NCI-H524 treated with DMSO at 0.1 percent for 48 hours (cell line): ENCODE measurements around the gene EPHB1.

Source experiments
- DNase-seq: peaks from one replicate; lab custom pipeline; 2025; lab: John Stamatoyannopoulos, UW

Gene EPHB1

DNA sequence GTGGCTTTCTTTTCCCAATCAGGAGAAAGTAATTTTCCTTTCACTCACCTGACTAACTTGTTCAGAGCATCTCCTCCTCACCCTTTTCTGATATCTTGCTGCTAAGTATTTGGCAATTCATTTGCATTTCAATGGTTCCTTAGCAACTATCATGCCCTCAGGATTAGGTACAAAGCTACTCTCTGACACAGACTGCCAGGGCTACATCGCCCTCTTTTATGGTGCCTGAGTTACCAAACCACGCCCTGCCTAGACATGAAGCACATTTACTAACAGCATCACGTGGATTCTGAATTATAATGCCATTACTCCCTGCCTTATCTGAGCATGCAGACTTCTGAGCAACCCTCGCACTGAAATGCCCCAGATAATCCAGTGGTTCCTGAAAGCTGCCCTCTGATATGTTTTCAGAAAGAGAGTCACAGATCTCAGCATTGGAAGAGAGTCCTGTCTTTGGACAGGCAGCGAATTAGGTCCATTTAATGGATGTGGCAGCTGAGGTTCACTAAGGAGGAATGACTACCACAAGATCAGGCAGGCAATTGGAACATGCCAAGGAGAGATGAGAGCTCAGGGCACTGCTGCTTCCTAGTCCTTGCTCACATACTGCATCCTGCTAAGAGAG, 14.5 kb downstream of the EPHB1 start:
- no peak for DNase-seq

DNA sequence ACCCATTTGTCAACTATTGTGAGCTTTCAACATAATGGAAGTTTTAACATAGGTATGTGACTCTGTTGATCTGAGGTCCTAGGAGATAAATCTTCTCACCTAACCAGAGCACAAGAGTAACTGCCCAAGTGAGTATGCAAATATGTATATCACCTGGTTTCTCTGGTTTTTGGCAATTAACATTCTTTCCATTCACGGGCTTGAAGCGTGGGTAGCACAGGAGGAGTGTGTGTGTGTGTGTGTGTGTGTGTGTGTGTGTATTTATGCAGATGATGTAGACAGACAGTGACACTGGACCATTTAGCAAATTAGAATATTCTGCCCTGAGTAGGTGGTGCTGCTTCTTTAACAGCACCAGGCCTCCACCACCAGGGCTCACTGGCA, 15.0 kb downstream of the EPHB1 start:
- no peak for DNase-seq

DNA sequence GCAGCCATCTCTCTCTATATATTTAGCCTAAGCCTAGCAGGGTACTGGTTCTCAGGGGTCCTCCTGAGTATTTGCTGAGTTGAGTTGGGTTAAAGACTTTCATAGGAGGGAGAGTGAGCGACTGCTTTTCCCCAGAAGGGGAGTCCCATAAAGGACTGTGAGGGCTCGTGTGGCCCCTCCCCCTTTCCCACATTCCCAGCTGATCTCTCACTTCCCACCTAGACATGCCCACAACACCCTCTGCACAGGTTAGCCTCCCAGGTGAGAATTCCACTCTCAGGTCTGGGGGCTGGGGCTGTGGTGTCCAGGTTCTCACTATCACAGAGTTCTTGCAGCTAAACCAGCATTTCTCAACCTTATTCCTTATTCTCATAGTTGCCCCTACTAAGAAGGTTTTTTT, 15.8 kb downstream of the EPHB1 start:
- no peak for DNase-seq

DNA sequence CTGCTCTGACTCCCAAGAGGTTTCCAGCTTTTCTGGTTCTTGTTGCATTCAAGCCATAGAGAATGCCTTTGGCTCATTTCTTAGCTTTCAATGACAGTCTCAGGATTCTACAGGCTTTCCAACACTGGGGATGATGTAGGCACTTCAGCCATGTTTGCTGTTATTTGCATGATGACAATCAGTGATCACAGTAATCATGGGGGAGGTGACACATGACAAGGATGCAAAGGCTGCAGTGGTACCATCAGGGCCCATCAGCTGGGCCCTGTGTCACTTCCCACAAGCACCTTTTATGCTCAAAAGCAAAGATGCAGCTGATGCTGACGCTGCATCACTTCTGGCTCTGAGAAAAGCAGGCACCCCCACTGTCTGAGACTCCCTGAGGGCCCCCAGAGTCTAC, 18.6 kb downstream of the EPHB1 start:
- DNase-seq = no peak

DNA sequence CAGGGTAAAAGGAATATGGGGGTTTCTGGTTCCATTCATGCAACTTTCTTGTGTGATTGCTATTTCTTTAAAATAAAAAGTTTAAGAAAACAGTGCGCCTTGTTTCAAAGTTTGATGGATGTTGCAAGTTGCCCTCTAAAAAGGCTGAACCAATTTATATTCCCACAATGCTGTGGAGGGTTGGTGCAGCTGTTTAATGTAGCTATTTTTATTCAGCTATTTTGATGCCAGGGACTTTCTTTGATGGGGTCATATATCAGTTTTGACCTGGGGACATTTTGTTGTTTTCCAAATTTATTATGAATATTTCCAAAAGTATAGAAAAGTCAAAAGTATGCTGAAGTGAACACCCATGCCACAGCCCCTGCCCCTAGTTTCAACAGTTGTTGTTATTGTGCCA, 20.5 kb downstream of the EPHB1 start:
- DNase-seq = no peak

DNA sequence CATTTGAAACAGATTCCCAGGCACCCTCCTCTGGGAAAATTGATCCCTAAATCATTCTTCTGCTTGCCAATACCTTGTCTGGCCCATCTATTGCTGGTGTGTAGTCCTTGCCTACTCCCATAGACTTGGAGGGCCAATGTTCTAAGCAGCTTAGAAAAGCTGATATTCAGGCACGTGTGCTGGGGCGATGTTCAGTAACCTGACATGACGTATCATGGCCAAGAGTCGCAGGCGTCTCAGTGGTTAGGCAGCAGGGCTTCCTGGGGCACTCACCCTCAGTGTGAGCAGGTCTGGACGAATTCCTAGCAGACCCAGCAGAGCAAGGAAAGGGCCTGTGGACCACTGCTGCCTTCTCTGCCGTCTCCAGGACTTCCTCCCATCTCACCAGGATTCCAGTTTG, 21.6 kb downstream of the EPHB1 start:
- no peak for DNase-seq

DNA sequence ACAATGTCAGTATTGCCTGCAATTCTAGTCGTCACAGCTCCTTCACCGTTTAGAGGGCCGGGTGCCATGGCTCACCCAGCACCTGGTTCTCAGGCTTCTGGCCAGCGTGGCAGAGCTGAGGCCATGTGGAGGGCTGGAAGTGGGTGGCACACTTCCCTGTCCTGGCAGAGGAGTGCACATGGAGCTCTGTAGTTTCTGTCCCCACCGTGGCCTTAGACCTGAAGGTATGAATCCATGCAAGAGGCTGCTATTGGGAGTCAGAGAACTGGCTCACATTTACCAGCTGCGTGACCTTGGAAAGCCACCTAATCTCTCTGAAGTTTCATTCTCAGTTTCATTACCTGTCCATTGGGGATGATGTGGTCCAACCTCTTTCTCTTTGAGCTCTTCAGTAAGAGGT, 22.2 kb downstream of the EPHB1 start:
- no peak for DNase-seq

DNA sequence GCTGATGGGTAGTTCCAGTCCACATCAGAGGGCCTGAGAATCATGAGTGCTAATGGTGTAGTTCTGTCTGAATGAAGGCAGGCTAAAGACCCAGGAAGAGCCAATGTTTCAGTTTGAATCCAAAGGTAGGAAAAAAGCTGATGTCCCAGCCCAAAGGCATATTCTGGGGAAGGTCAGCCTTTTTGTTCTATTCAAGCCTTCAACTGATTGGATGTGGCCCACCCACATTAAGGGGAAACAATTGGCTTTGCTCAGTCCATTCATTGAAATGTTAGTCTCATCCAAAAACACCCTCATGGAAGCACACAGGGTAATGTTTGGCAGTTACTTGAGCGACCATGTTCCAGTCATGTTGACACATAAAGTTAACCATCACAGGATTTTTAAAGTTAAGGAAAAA, 25.9 kb downstream of the EPHB1 start:
- no peak for DNase-seq

DNA sequence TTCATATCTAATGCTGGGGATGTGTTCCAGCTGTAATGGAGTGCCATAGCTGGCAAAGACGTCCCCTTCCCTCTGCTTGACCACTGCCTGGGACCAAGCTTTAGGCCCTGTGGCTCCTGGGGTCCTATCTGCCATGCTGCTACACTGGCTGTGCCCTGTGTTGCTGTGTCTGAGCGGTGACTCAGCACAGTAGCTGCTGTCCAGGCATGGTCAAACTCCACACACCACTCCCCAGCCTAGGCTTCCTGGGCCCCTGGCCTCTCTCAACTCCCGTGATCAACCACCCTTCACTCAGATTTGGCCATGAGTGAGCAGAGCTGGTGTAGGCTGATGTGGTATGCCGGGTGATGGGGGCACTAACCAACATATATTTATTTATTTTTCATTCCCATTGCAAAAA, 27.0 kb downstream of the EPHB1 start:
- no peak for DNase-seq

DNA sequence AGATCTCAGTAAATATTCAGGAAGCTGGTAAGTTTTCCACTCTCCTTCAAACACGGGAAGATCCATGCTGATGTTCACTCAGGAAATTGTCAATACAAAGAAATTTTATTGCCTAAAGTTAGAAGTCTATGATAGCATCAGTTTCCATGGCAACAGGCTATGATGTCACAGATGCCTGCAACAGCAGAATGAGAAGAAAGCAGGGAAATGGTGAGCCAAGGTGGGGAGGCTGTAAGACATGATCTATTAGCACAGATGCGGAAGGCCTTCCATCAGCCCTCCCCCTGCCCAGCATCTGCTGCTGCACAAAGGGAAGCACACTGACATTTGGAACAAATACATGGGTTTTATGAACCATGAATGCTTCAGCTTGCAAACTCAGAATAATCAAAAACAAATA, 28.6 kb downstream of the EPHB1 start:
- no peak for DNase-seq

DNA sequence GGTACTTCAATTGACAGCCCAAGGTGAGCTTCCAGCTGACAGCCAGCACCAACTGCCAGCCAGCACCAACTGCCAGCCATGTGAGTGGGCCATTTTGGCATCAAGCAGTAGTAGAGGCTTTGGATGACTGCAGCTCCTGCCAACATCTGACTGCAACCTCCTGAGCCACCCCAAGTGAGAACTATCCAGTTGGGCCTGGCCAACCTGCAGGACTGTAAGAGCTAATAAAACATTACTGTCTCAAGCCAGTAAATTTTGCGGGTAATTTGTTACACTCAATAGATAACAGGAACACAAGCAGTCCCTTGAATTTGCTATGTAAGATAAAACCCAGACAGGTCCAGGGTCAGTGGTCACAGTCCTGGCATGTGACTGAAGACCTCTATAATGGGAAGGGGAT, 29.7 kb downstream of the EPHB1 start:
- no peak for DNase-seq

DNA sequence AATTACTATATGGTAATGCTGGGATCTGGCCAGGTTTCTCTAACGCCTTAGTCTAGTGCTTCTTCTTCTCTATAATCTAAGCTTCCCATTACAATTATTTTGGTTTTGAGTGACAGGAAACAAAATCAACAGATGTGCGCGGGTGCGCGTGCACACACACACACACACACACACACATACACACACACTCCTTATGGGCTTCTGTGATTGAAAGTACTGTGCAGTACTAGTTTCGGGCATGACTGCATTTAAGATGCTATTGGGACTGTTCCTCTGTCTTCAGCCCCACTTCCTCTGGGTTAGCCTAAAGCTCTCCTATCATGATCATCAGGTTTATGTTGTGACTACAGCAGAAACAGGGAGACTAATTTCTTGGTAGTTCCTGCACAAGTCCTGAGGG, 32.2 kb downstream of the EPHB1 start:
- DNase-seq = no peak

DNA sequence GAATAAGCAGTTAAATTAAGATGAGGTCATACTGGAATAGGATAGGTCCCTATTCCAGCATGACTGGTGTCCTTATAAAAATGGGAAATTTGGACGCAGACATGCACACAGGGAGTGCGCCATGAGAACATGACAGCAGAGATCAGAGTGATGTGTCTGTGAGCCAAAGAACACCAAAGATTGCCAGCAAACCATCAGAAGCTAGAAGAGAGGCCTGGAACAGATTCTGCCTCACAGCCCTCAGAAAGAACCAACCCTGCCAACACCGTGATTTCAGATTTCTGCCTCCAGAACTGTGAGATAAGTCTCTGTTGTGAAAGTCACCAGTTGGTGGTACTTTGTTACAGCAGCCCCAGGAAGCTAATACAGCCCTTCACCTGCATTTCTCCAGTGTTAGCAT, 34.7 kb downstream of the EPHB1 start:
- DNase-seq = no peak

DNA sequence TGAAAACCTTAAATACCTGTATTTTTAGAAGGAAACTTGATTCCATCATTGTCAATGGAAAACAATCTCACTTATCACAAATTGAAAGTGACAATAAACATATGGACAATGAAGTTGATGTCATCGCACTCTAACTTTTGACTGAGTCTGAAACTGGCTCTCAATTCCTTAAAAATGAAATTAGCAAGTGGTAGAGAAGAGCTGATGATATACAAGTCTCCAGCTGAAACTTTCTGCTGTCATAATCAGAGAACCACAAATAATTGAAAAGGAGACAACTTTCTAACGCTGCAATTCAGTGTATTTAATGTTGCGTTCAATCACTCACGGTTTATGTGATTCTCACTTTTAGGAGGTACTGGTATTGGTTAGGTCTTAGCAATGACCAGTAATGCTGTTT, 37.5 kb downstream of the EPHB1 start:
- DNase-seq = no peak

DNA sequence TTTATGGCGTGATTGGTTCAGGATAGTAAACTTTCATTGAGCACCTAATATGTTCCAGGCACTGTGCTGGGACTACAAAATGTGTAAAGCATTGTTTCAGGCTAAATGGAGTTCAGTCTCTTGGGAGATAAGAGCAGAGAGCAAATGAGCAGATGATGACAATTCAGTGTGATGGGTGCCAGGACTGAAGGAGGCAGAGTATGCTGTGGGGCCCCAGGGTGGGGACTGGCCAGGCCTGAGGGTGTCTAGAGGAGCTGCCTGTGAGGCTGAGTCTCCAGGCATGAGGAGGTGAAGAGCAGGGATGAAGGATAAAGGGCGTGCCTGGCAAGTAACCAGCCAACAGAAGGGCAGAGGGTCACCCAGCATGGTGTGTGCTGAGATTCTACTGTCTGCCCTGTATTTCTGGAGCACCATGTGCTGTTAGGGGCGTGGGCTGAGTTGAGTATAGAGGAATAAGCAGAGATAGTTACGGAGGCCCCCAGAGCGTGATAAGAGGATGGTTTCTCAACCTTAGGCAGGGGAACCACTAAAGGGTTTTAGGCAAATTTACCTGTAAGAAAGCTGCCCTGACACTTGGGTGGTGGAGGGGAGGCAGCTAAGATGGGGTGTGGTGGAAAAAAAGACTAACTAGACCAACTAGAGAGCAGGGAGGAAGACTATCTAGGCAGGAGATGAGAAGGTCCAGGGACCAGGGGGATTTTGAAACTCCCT, 38.5 kb downstream of the EPHB1 start:
- DNase-seq = no peak

DNA sequence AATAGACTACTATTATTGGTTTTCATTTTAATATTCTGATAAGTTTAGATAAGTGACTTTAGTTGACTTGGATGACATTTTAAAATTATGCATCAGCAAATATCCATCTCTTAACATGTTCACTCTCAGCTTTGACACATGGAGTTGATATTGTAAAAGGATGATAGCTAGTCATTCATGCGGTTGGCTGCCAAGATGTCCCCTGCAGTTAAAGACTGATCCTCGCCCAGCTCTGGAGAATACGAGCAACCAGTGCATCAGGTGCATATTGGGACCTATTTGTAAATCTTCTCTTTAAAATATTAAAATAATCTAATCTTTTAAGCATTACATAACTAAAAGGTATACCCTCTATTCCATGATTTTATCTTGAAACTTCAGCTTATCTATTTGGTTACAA, 41.9 kb downstream of the EPHB1 start:
- no peak for DNase-seq

DNA sequence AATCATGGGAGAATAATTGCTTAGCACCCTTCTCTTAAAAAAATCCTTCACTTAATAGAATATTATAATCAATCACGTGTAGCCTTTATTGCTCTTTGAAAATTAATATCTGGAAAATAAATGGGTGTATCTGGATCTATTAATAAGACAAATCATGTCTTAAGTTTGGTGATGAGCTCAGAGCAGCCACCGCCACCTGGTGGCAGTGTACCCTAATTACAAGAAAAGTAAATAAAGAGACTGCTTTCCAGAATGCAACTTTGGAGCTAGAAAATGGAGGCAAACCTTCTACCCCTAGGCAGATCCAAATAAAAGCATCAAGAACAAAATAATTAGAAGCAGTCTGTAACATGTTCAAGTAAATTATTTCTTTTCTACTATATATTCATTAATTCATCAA, 43.5 kb downstream of the EPHB1 start:
- no peak for DNase-seq

DNA sequence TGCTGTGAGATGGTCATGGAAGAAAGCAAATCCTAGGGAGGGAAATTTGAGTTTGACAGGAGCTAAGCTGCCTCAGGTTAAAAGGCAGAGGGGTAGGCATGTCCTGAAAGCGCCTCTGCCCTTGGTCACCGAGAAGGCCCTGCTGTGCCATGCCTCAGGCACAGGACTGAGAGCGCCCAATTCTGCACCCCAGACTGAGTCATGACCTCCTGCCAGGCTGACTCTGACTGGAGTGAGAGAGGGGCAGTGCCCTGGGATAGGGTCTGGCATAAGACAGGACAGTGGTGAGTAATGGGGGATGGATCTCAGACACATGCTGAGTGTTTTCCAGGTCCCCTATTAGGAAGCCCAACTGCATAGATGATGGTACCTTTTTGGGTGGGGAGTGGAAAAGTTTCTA, 44.4 kb downstream of the EPHB1 start:
- no peak for DNase-seq

DNA sequence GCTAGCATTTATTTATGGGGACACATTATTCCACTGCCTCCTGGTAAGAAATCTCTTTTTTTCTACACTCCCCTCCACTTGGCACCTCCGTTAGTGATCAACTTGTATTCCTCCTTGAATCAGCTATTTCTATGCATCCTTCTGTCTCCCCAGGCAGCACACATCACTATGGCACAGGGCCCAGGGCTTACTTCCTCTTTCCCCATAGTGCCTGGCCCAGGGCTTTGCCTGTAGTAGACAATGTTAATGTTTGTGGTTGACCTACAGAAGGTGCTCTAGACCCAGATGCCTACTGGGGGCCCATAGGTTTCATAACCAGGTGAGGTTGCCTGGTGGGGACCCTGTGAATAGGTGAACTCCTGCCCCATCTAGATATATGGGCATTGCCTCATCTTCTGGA, 44.9 kb downstream of the EPHB1 start:
- DNase-seq = no peak

DNA sequence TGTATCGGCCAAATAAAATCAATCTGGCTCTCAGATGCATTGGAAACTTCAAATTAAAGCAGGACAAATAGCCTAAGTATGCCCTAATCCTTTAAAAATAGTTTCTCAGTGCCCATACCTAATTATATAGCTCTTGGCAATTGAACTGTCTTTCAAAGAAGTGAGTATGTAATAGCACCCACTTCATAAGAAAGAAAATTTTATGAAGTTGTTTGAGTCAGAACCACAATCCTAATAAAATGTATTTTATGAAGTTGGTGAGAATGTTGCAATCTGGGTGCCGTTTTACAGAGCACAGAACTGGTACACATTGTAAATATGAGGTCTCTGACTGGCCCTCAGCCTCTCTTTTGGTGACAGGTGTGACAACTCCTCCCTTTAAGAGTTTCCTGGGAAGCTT, 45.4 kb downstream of the EPHB1 start:
- no peak for DNase-seq

DNA sequence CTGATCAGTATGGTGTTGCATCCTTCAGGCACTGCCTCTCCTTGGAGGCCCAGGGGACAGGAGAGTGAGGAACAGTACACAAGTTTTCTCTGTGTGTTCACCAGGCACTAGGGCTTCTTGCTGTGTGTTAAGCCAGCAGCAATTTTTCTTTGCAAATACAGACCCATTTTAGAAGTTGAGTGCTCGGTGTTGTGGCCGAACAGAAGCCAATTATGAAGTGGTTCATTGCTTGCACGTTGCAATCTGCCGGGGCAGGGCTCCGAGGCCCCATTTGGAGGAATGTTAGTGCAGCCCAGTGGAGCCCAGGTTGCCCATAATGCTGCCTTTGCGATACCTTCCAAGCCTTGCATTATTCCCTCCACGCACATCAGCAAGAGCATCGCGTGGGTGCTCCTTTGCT, 51.0 kb downstream of the EPHB1 start:
- no peak for DNase-seq

DNA sequence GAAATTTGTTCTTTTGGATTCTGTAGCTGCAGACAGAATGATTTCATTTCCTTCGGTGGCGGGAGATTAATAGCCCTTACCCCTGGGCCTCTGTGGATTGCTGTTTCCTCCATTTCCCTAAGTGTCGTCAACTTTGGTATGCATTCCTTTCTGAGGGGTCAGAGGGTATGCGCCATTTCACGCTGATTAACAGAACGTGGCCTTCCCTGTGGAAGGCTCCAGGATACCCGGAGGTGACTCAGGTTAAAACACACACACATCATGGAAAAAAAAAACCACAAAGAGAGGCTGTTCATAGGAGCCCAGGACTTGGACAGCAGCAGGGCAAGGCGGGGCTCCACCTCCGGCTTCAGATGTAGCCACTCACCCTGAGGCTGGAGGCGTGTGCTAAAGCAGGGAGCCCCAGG, 51.9 kb downstream of the EPHB1 start:
- no peak for DNase-seq

DNA sequence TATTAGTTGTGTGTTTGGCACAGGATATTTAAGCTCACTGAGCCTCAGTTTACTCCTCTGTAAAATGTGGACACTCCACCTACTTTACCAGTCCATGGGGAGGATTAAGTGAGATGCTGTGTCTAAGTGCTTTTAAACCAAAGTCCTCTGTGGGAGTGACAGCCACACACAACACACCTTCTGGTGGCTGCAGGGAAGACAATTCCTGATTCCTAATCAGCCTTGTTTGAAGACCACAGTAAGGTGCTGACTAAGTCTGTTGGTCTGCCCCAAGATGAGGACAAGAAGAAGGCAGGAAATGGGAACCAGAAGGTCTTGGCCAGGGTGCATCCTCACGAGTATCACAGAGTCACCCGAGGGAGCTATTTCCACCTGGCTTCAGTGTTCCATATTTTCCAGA, 52.3 kb downstream of the EPHB1 start:
- DNase-seq = no peak

DNA sequence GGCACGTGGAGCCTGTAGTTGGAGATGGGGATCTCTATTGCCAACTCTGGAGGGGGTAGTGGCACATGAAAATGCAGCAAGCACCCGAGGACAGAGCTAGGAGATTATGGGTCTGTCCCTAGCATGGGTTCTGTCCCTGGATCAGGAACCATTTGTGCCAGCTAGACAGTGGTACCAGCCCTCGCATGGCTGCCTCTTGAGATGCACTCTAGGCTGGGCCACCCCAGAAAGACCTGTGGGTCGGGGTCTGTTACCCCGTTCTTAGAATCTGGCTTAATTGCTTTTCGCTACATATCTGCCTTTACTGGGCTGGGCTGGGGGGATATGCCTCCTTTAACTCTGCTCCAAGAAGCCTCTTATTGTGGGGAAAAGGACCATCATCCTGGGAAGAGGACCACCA, 54.5 kb downstream of the EPHB1 start:
- no peak for DNase-seq
